Measurements from ENCODE around the gene RAPGEF5.

The RAPGEF5 gene

GRCh38 chr7:22333680-22334141 lies 23.2 kb downstream of the RAPGEF5 start:
- H3K36me3 Mint-ChIP-seq (ENCODE audit: insufficient read depth), result no peaks in the 10 kb centered on the region
- H3K4me3 Mint-ChIP-seq, result no peak overlapping the region
- H3K4me1 Mint-ChIP-seq, result no peaks in the 10 kb centered on the region
- peaks cover 50% of the 10 kb centered on the region for H3K27me3 Mint-ChIP-seq
- H3K9me3 Mint-ChIP-seq, result no peaks in the 10 kb centered on the region
- no peak for ATAC-seq (replicated peaks; ENCODE audit: extremely low read depth, poor library complexity, severe bottlenecking)
- no peak for DNase-seq (ENCODE audit: low spot score in 2 of 2)
- no peak overlapping the region for H3K27ac Mint-ChIP-seq (ENCODE audit: low read depth)

GRCh38 chr7:22332461-22332870 lies 24.5 kb downstream of the RAPGEF5 start:
- DNase-seq (ENCODE audit: low spot score in 2 of 2), result no peak
- ATAC-seq (replicated peaks; ENCODE audit: extremely low read depth, poor library complexity, severe bottlenecking), result no peak
- H3K9me3 Mint-ChIP-seq, result no peaks in the 10 kb centered on the region
- H3K4me3 Mint-ChIP-seq, result no peak overlapping the region
- peaks cover 50% of the 10 kb centered on the region for H3K27me3 Mint-ChIP-seq
- H3K36me3 Mint-ChIP-seq (ENCODE audit: insufficient read depth), result no peaks in the 10 kb centered on the region
- no peak overlapping the region for H3K27ac Mint-ChIP-seq (ENCODE audit: low read depth)
- H3K4me1 Mint-ChIP-seq, result no peaks in the 10 kb centered on the region

GRCh38 chr7:22331704-22332103 lies 25.2 kb downstream of the RAPGEF5 start:
- H3K36me3 Mint-ChIP-seq (ENCODE audit: insufficient read depth), result no peaks in the 10 kb centered on the region
- no peaks in the 10 kb centered on the region for H3K9me3 Mint-ChIP-seq
- H3K4me3 Mint-ChIP-seq, result no peak overlapping the region
- no peaks in the 10 kb centered on the region for H3K4me1 Mint-ChIP-seq
- no peak for ATAC-seq (replicated peaks; ENCODE audit: extremely low read depth, poor library complexity, severe bottlenecking)
- peaks cover 50% of the 10 kb centered on the region for H3K27me3 Mint-ChIP-seq
- H3K27ac Mint-ChIP-seq (ENCODE audit: low read depth), result no peak overlapping the region
- DNase-seq (ENCODE audit: low spot score in 2 of 2), result no peak

- DNase-seq (ENCODE audit: low spot score in 2 of 2) (no peak), ATAC-seq (replicated peaks; ENCODE audit: extremely low read depth, poor library complexity, severe bottlenecking) (no peak)
- Mint-ChIP-seq H3K9me3 (no peaks in the 10 kb centered on the region), H3K4me3 (no peak overlapping the region), H3K27me3 (peaks cover 52% of the 10 kb centered on the region), H3K4me1 (no peaks in the 10 kb centered on the region), H3K36me3 (ENCODE audit: insufficient read depth) (no peaks in the 10 kb centered on the region), H3K27ac (ENCODE audit: low read depth) (no peak overlapping the region)
Measured at GRCh38 chr7:22330903-22331302, 26.1 kb downstream of the RAPGEF5 start.

GRCh38 chr7:22329816-22330524 lies 27.0 kb downstream of the RAPGEF5 start:
- no peaks in the 10 kb centered on the region for H3K36me3 Mint-ChIP-seq (ENCODE audit: insufficient read depth)
- no peak overlapping the region for H3K27ac Mint-ChIP-seq (ENCODE audit: low read depth)
- peaks cover 52% of the 10 kb centered on the region for H3K27me3 Mint-ChIP-seq
- ATAC-seq (replicated peaks; ENCODE audit: extremely low read depth, poor library complexity, severe bottlenecking), result no peak
- no peak for DNase-seq (ENCODE audit: low spot score in 2 of 2)
- no peaks in the 10 kb centered on the region for H3K9me3 Mint-ChIP-seq
- no peak overlapping the region for H3K4me3 Mint-ChIP-seq
- no peaks in the 10 kb centered on the region for H3K4me1 Mint-ChIP-seq

- Mint-ChIP-seq H3K27ac (ENCODE audit: low read depth) (no peak overlapping the region), H3K9me3 (no peaks in the 10 kb centered on the region), H3K4me3 (no peak overlapping the region), H3K36me3 (ENCODE audit: insufficient read depth) (no peaks in the 10 kb centered on the region), H3K27me3 (peaks cover 39% of the 10 kb centered on the region), H3K4me1 (no peaks in the 10 kb centered on the region)
- no peak for DNase-seq (ENCODE audit: low spot score in 2 of 2)
- no peak for ATAC-seq (replicated peaks; ENCODE audit: extremely low read depth, poor library complexity, severe bottlenecking)
Measured at GRCh38 chr7:22326181-22326580, 30.8 kb downstream of the RAPGEF5 start.

GRCh38 chr7:22325671-22326070 lies 31.3 kb downstream of the RAPGEF5 start:
- Mint-ChIP-seq H3K27me3 (peaks cover 42% of the 10 kb centered on the region), H3K9me3 (no peaks in the 10 kb centered on the region)
- ATAC-seq (replicated peaks; ENCODE audit: extremely low read depth, poor library complexity, severe bottlenecking), result no peak

GRCh38 chr7:22323714-22324113 lies 33.2 kb downstream of the RAPGEF5 start:
- Mint-ChIP-seq H3K9me3 (no peaks in the 10 kb centered on the region), H3K27ac (ENCODE audit: low read depth) (no peak overlapping the region), H3K4me1 (no peaks in the 10 kb centered on the region), H3K27me3 (peaks cover 39% of the 10 kb centered on the region), H3K36me3 (ENCODE audit: insufficient read depth) (no peaks in the 10 kb centered on the region), H3K4me3 (no peak overlapping the region)
- no peak for DNase-seq (ENCODE audit: low spot score in 2 of 2)
- ATAC-seq (replicated peaks; ENCODE audit: extremely low read depth, poor library complexity, severe bottlenecking), result no peak

More at GRCh38 chr7:22325671-22326070, 31.3 kb downstream of the RAPGEF5 start:
- Mint-ChIP-seq H3K36me3 (ENCODE audit: insufficient read depth) (no peaks in the 10 kb centered on the region), H3K4me3 (no peak overlapping the region), H3K27ac (ENCODE audit: low read depth) (no peak overlapping the region), H3K4me1 (no peaks in the 10 kb centered on the region)
- no peak for DNase-seq (ENCODE audit: low spot score in 2 of 2)

- H3K4me1 Mint-ChIP-seq, result no peaks in the 10 kb centered on the region
- no peak for ATAC-seq (replicated peaks; ENCODE audit: extremely low read depth, poor library complexity, severe bottlenecking)
- H3K4me3 Mint-ChIP-seq, result no peak overlapping the region
- no peaks in the 10 kb centered on the region for H3K36me3 Mint-ChIP-seq (ENCODE audit: insufficient read depth)
- DNase-seq (ENCODE audit: low spot score in 2 of 2), result no peak
- no peak overlapping the region for H3K27ac Mint-ChIP-seq (ENCODE audit: low read depth)
- no peaks in the 10 kb centered on the region for H3K9me3 Mint-ChIP-seq
- peaks cover 33% of the 10 kb centered on the region for H3K27me3 Mint-ChIP-seq
Measured at GRCh38 chr7:22320416-22320815, 36.5 kb downstream of the RAPGEF5 start.

- no peak overlapping the region for H3K4me3 Mint-ChIP-seq
- no peak overlapping the region for H3K27ac Mint-ChIP-seq (ENCODE audit: low read depth)
- peaks cover 31% of the 10 kb centered on the region for H3K27me3 Mint-ChIP-seq
- H3K4me1 Mint-ChIP-seq, result no peaks in the 10 kb centered on the region
- H3K9me3 Mint-ChIP-seq, result no peaks in the 10 kb centered on the region
- ATAC-seq (replicated peaks; ENCODE audit: extremely low read depth, poor library complexity, severe bottlenecking) (no peak), DNase-seq (ENCODE audit: low spot score in 2 of 2) (no peak)
- no peaks in the 10 kb centered on the region for H3K36me3 Mint-ChIP-seq (ENCODE audit: insufficient read depth)
Measured at GRCh38 chr7:22319424-22320403, 37.2 kb downstream of the RAPGEF5 start.

GRCh38 chr7:22318376-22318775 lies 38.6 kb downstream of the RAPGEF5 start:
- ATAC-seq (replicated peaks; ENCODE audit: extremely low read depth, poor library complexity, severe bottlenecking) (no peak), DNase-seq (ENCODE audit: low spot score in 2 of 2) (no peak)
- Mint-ChIP-seq H3K4me3 (no peak overlapping the region), H3K36me3 (ENCODE audit: insufficient read depth) (no peaks in the 10 kb centered on the region), H3K27ac (ENCODE audit: low read depth) (no peak overlapping the region), H3K9me3 (no peaks in the 10 kb centered on the region), H3K4me1 (no peaks in the 10 kb centered on the region), H3K27me3 (peaks cover 33% of the 10 kb centered on the region)

- no peaks in the 10 kb centered on the region for H3K9me3 Mint-ChIP-seq
- DNase-seq (ENCODE audit: low spot score in 2 of 2), result no peak
- H3K4me1 Mint-ChIP-seq, result no peaks in the 10 kb centered on the region
Measured at GRCh38 chr7:22317632-22318031, 39.3 kb downstream of the RAPGEF5 start.

GRCh38 chr7:22316914-22317313 lies 40.0 kb downstream of the RAPGEF5 start:
- H3K4me3 Mint-ChIP-seq, result no peak overlapping the region
- H3K4me1 Mint-ChIP-seq, result no peaks in the 10 kb centered on the region
- H3K27me3 Mint-ChIP-seq, result peaks cover 45% of the 10 kb centered on the region
- ATAC-seq (replicated peaks; ENCODE audit: extremely low read depth, poor library complexity, severe bottlenecking) (no peak), DNase-seq (ENCODE audit: low spot score in 2 of 2) (no peak)
- H3K27ac Mint-ChIP-seq (ENCODE audit: low read depth), result no peak overlapping the region
- H3K9me3 Mint-ChIP-seq, result no peaks in the 10 kb centered on the region
- no peaks in the 10 kb centered on the region for H3K36me3 Mint-ChIP-seq (ENCODE audit: insufficient read depth)

More at GRCh38 chr7:22317632-22318031, 39.3 kb downstream of the RAPGEF5 start:
- ATAC-seq (replicated peaks; ENCODE audit: extremely low read depth, poor library complexity, severe bottlenecking), result no peak
- H3K27ac Mint-ChIP-seq (ENCODE audit: low read depth), result no peak overlapping the region
- no peak overlapping the region for H3K4me3 Mint-ChIP-seq
- H3K27me3 Mint-ChIP-seq, result peaks cover 38% of the 10 kb centered on the region
- H3K36me3 Mint-ChIP-seq (ENCODE audit: insufficient read depth), result no peaks in the 10 kb centered on the region

All from central memory CD8-positive, alpha-beta T cell (primary cell).